ENCODE results near the gene MRPL48.
"Not testable (repeated sequence)": the region's sequence is repeated elsewhere in the genome, so short reads cannot be mapped to it uniquely, and the experiment has no call there.

MRPL48 gene

DNA sequence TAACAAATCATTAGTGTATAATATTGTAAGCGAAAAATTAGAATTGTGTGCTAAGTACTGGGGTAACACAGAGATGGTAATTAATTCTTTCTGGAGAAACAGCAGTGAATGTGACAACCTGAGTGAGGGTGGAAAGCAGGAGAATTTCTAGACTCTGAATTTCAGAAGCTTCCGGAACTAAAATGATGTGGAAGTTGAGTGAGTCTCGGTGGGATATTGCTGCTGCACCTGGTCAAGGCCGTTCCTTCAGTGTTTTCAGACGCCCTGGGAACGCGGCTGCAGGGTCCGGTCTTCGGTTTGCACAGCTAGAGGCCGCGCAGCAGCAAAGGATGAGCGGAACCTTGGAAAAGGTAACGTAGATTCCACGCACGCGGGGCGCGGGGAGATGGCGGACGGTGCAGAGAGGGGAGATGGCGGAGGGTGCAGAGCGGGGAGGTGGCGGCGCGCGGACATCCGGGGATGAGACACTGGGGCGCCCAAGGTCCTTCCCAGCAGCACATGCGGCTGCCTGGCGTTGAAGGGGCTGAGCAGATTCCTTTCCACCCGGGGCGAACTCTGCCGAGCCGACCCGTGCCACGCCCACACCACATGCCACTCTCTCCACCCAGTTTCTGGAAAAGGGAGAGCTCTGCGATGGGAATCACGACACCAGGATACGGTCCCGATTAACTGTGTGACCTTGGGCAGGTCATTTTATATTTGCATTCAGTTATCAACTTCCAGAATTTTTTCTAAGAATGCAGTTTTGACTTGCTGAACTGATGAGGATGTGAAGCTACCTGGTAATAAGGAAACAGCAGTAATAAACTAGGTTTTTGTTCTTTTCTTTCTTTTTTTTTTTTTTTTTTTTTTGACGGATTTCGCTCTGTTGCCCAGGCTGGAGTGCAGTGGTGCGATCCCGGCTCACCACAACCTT is at the start of gene MRPL48:
TSS of gene MRPL48 (plus strand) at position 232 of the 916 bp plus-strand sequence. CDS start at position 330, 98 bp downstream.
- DNase-seq = peak; percentile 97

- no peak for DNase-seq
Measured at GRCh38 chr11:73743045-73743444, 44.6 kb upstream of the MRPL48 start.

GRCh38 chr11:73746701-73747100 is 41.0 kb upstream of the MRPL48 start:
- DNase-seq = no peak

DNA sequence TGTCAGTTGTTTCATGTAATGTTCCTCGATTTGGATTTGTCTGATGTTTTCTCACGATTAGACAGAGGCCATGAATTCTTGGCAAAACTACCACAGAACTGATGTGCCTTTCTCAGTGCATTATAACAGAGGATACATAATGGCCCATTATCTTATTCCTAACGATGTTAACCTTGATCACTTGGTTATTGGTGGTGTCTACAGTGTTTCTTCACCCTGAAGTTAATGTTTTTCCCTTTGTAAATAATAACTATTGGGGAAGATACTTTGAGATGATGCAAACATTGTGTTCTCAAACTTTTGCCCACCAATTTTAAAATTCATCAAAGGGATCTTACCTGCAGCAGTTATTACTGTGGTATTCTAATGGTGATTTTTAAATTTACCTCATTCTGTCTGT is 39.9 kb upstream of the MRPL48 start:
- no peak for DNase-seq

DNA sequence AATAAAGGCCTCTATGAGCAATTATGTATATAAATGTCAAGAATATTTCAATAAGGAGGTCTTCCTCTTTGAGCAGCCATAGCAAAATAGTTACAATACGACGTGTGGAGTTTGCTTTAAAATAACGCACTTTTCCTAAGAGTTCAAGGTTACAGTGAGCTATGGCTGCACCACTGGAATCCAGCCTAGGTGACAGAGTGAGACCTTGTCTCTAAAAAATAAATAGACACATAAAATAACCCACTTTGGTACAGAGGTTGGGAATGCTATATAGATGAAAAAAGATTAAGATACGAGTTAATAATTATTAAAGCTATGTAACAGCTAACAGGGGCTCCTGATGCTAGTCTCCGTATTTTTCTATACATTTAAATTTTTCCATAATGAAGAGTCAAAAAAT is 39.4 kb upstream of the MRPL48 start:
- no peak for DNase-seq

DNA sequence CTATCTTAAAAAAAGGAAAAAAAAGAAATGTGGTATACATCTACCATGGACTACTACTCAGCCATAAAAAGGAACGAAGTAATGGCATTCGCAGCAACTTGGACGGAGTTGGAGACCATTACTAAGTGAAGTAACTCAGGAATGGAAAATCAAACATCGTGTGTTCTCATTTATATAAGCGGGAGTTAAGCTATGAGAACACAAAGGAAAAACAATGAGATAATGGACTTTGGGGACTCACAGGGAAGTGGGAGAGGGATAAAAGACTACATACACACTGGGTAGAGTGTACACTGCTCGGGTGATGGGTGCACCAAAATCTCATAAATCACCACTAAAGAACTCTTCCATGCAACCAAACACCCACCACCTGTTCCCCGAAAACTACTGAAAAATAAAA is 38.6 kb upstream of the MRPL48 start:
- no peak for DNase-seq

DNA sequence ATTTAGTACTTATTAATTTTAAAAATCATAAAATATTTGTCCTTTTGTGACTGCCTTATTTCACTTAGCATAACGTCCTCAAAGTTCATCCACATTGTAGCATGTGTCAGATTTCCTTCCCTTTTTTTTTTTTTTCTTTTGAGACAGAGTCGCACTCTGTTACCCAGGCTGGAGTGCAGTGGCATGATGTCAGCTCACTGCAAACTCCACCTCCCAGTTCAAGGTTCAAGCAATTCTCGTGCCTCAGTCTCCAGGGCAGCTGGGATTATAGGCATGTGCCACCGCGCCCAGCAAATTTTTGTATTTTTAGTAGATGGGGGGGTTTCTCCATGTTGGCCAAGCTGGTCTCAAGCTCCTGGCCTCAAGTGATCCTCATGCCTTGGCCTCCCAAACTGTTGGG is 37.4 kb upstream of the MRPL48 start:
- no peak for DNase-seq

DNA sequence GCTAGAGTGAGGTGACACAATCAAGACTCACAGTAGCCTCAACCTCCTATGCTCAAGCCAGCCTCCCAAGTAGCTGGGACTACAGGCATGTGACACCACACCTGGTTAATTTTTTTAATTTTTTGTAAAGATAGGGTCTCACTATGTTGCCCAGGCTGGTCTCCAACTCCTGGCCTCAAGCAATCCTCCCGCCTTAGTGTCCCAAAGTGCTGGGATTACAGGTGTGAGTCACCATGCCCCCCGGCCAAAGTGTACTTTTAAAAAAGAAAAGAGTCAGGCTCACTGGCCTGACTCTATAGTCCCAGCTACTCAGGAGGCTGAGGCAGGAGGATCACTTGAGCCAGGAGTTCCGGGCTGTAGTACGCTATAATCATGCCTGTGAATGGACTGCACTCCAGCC is 36.8 kb upstream of the MRPL48 start:
- DNase-seq = not testable (repeated sequence)

- DNase-seq = no peak
Measured at GRCh38 chr11:73752216-73752867, 35.3 kb upstream of the MRPL48 start.

GRCh38 chr11:73752903-73753302 is 34.8 kb upstream of the MRPL48 start:
- no peak for DNase-seq

DNA sequence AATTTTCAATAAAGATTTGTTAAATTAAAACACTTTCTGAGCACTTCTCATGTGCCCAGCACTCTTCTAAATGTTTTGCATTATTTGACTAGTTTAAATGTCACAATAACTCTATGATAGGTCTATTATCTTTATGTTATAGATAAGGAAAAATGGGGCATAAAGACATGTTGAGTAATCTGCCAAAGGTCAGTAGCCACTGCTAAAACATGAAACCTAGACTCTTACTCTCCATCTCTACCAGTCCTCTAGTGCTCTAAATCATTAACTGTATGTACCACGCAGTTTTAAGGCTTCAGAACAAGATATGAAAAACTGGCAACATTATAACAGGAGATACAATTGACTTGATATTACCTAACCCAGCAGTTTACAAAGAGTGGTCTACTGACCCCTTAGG is 33.7 kb upstream of the MRPL48 start:
- DNase-seq = no peak

DNA sequence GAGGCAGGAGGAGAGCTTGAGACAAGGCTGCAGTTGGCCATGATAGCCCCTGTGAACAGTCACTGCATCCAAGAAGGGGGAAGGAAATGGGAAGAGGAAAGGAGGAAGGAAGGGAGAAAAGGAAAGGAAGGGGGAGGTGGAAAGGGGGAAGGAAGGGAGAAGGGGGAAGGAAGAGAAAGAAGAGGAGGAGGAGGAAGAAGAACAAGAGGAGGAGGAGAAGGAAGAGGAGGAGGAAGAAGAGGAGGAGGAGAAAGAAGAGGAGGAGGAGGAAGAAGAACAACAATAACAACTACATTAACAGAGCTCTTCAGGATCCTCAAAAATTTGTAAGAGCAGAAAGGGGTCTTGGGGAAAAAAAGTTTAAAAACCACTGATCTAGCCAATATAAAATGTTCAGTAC is 32.0 kb upstream of the MRPL48 start:
- no peak for DNase-seq

DNA sequence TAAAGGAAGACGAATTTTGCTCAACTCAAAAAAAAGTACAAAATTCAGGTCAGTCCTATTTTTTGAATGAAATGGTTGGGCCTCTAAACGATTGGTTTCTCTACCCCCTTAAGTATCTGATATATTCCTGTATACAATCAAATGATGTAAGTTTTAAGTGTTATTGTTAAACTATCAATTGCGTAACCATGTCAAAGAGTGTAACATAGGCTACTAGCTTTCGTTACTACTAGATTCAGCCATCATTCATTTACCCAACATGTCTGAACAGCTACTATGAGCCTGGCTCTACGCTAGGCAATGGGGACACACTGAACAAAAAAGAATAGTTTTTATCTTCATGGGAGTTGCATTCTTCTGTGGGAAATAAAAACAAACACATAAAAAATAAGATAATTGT is 30.1 kb upstream of the MRPL48 start:
- DNase-seq = no peak

DNA sequence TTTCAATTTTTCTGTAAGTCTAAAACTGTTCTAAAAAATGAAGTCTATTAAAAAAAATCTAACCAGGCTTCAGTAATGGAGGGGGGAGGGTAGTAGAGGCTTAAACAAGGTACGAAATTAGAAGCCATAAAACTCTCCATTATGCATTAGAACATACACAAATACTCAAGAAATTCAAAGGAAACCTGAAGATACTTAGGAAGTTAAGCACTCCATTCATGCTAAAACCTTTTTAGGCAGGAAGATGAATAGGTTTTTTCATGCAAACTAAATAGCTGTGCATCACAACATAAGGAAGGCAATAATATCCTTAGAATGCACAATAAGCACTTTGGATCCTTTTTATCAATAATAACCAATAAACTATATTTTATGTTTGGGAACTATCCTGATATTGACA is 29.2 kb upstream of the MRPL48 start:
- no peak for DNase-seq

GRCh38 chr11:73759610-73760134 is 28.0 kb upstream of the MRPL48 start:
- no peak for DNase-seq

- peak; percentile 62 for DNase-seq
Measured at GRCh38 chr11:73760135-73760678, 27.5 kb upstream of the MRPL48 start.

GRCh38 chr11:73760679-73761402 is 26.8 kb upstream of the MRPL48 start, which contains the start of gene RAB6A:
Gene RAB6A, minus strand, starts transcription at chr11:73761074. Its CDS starts 439 bp downstream, at chr11:73760635.
- DNase-seq = peak; percentile 100

GRCh38 chr11:73761403-73761945 is 26.2 kb upstream of the MRPL48 start:
- no peak for DNase-seq

DNA sequence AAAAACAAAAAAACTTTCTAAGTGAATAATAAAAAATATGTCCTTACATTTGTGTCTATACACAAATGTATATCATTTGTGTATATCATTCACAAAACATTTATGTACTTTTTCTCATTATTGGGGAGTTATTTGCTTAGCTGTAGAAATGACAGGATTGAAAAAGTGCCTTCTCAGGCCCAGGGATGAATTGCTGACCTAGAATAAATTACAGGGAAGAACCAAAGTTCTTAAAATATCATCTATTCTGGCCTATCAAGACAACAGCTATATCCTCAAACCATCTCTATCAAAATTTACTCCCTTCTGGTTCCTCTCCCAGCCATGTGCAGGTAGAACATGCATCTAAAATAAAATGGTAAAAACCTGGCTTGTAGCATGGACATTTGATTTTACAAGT is 24.9 kb upstream of the MRPL48 start:
- no peak for DNase-seq

DNA sequence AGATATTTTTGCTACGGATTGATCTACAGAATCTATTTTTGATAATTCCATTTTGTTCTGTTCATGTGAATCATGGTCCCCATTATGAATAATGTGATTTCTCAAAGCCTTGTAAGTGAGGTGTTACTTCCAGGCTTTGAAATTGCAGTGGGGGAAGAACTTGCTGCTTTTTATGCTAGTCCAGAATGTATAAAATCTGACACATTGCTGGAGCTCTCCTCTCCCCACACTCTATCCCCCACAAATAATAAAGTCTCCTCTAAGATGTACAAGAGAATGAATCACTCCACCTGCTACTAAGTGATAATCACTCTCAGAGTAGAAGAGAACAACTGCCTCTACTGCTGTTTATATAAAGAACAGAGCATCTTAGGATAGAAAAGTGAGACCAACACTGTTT is 20.9 kb upstream of the MRPL48 start:
- no peak for DNase-seq

- not testable (repeated sequence) for DNase-seq
Measured at GRCh38 chr11:73770811-73771210, 16.9 kb upstream of the MRPL48 start.

GRCh38 chr11:73779084-73779902 is 8.4 kb upstream of the MRPL48 start:
- peak; percentile 100 for DNase-seq

All from islet precursor cell (in vitro differentiated cells).